HG03442 (cell line): Measurements from ENCODE around the gene CLEC19A.

ENCODE experiments used
- ATAC-seq: cut with Tn5 transposase; IDR thresholded peaks from one replicate; pipeline ENCODE4 v1.9.1; 2021; ENCODE audit warnings: mild to moderate bottlenecking, moderate library complexity; ENCODE audit not compliant: unreplicated experiment

CLEC19A gene

DNA sequence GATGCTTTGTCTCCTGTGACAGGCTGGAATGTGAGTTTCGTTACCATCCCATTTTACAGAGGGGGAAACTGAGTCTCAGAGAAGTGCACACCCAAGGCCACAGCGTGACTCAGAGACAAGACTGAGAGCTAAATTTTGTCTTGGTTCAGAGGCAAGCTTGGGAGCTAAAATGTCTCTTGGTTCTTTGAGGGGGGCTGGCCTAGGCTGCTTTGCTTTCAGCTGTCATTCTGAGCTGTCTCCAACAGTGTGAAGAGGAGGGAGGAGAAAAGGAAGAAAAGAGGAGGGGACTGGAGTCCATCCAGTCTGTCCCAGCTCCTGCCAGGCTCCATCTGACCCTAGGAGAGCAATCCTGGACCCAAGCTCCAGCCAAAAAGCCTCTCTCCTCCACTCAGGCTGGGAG is at the start of gene CLEC19A:
TSS of gene CLEC19A (plus strand) at position 301 of the 400 bp plus-strand sequence. CDS start 121 bp downstream, outside the sequence.
- ATAC-seq, result no peak

DNA sequence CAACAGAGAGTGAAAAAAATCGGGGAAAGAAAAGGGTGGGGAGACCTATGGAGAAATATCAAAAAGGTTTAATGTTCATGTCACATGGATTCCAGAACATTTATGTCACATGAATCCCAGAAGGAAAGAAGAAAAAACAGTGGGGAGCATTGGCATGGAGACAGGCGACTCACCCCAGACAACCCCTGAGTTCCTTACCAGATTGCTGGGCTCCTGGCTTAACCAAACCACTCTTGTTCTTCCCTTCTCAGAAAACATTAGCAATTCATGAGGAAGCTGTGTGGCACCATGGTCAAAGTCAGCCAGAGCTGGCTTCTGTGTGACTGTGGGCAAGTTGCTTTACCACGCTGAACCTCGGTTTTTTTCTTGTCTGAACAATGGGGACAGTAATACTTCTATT is 49.6 kb upstream of the CLEC19A start:
- ATAC-seq, result no peak

DNA sequence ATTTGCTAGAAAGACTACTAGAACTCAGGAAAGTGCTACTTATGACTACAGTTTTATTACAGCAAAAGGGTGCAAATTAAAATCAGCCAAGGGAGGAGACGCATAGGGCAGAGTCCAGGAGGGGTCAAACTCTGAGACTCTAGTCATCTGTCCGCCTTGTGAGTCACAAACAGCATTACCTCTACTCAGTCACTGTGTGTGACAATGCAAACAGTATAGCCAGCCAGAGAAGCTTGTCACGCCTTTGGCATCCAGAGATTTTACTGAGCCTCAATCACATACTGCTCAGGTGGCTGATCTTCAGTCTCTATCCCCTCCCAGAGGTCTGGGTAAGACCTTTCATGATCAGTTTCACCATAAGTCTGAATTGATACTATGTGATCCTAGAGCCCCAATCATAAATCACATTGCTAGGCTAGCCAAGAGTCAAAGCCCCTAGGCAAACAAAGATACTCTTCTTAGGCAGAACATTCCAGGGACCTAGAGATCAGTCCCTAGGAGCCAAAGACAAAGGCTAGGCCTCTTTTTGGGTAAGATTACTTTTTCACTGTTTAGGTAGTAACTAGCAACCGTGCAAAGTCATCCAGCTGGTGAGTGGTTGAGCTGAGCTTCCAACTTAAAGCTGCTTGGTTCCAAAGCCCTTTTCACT is 48.8 kb upstream of the CLEC19A start:
- no peak for ATAC-seq

DNA sequence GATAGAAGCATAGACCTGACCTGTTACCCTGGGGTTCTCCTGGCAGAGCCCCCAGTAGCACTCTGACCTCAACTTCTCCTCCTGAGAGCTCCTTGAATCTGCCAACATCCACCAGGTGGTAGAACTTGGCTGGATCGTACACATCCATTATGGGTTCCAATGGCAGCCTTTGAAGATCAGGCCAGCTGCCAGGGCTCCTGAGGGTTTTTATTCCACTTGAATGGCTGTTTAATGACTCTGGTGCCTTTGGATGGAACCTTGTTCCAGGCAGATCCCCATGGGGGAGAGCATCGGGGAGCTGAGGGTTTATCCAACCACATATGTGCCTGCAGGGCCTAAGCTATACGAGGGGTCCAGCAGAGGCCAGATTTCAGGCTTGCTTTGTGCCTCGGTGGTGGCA is 47.1 kb upstream of the CLEC19A start:
- no peak for ATAC-seq

DNA sequence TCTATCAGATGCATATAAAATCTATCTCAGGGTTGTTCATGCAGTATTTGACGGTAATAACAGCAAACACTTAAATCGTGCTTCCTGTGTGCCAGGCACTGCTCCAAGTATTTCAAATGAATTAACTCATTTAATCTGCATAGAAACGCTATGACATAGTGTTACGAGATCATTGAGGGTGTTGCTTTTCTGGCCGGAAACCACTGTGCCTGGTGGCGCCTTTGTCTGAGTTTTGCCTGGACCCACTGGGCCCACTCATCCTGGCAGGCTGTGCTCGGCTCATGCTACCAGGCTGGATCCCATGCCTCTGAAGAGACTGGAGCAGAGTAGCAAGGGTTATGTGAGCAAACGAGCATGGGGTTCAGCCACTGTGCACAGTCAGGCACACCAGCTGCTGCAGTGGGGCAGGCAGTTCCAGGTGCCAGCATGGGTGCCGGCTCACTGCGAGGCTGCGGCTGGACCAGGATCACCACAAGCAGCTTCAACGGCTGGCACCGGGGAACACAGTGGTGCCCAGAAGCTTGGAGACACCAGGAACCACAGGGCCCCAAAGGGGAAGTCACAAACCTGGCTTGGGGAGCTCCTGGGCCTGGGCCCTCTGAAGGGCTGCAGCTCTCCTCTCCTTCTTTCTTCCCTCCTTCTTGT is 45.9 kb upstream of the CLEC19A start:
- ATAC-seq, result no peak

DNA sequence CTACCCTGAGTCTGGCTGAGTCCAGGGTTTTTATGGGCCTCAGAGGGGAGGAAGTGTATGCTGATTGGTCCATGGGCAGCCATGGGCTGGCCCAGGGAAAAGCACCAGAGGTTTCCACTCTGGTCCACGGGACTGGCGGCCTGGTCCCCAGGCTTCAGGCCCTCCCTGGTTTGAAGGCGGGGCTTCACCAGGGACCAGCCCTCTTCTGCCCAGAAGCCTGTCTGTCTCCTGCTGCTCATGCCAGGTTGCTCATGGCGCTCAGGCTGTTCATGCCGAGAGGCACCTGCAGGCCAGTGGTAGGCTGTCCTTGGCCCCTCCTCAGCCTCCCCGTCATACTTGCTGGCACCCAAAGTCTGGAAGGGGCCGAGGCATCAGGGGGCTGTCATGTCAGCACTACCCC is 45.0 kb upstream of the CLEC19A start:
- no peak for ATAC-seq

DNA sequence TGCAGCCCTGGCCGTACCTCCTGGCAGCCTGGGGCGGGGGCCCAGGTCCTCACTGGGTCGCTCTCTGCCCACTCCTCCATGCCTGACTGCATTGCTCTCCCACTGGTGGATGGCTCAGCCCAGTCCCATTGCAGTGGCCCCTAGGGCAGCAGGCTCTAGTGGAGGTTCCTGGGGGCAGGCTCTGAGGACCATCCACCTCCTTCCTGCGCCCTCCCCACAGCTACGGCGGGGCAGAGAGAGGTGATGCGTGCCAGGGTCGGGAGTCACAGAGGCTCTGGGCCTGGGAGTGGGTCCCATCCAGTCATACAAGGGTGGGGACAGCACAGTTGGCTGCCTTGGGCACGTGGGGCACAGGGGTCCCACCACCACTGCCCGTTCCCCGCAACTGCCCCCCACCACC is 44.0 kb upstream of the CLEC19A start:
- ATAC-seq, result no peak

DNA sequence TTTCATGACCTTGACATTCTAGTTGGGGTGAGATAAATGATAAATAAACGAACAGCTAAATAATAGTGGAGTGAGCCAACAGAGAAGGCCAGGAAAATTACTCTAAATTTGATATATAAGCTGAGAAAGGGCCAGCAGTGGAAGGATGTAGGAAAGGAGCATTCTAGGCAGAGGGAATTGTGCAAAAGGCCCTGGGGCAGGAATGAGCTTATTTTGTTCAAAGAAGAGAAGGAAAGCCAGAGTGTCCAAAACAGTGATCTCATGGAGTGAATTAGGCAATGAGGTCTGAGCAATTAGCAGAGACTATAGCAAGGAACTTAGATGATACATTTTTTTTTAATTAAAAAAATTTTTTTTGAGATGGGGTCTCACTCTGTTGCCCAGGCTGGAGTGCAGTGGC is 43.3 kb upstream of the CLEC19A start:
- no peak for ATAC-seq

DNA sequence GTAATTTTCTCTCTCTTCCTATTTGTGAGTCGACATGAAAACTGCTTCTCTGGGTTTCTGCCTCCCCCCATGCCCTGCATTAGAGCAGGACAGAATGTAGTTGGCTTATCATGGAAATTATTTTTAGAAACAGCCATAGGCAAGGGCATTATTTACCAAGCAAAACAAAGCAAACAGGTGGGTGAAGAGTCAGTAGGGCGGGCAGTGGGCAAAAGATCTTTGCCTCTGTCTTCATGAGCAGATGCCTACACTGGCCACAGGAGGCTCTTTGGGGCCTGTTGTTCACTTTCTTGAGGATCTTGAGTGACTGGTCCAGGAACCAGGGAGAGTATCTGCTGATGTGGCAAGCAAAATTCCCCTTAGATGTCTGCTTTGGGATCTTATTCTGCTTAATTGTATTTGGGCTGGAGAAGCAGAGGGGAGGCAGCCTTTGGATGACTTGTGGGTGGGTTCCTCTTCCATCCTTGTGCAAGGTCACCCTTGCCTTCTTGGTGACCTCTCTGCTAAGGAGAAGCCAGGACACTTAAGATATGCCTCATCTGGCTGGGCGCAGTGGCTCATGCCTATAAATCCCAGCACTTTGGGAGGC is 42.5 kb upstream of the CLEC19A start:
- no peak for ATAC-seq

DNA sequence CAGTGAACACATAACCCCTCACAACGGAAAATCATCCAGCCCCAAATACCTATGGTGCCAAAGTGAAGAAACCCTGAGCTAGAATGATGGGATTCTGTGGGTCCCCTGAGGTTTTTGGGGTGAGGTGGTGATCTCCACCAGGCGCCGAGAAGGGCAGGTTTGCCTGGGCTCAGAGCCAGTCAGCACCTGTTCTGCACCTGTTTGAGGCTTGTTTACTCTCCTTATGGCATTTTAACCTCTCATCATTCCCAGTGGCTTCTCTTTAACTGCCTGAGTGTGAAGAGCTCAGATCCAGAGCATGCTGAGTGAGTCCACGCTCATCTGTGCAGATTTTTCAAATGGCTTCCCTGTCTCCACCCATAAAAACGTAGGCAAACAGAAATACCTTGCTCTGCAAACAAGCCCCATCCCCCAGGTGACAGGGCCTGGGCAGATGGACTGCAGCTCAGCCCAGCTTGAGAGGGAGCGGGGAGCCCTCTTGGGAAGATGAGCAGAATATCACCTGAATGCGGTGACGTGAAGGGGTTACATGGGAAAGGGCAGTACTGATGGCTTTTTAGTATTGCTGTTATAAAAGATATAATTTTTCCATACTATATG is 40.1 kb upstream of the CLEC19A start:
- no peak for ATAC-seq

DNA sequence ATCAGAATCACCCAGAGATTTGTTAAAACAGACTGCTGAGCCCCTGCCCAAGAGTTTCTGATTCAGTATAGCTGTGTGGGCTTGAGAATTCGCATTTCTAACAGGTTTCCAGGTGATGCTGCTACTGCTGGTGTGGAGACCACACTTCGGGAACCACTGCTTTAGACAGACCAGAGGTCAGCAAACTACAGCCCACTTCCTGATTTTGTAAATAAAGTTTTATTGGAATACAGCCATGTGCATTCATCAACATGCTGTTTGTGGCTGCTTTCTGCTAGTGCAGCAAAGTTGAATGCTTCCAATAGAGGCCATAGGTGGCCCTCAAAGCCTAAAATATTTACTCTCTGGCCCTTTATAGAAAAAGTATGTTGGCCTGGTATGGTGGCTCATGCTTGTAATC is 32.6 kb upstream of the CLEC19A start:
- no peak for ATAC-seq

DNA sequence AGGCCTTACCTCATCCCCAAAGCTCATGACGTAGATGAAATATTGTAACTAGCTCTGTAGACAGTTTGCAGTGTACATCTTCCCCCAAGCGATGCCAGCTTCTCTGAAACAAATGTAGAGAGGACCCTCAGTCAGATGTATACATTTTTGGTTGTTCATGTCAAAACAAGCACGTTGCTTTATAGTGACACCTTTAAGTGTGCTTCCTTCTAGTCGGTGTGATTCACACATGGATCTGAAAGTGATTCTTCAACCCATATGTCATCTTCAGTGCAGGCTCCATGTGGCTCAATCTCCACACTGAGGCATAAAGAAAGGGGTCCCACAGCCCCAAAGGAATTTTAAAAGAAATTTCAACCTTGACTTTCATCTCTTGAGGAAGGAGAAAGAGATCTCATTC is 30.9 kb upstream of the CLEC19A start:
- ATAC-seq, result no peak

DNA sequence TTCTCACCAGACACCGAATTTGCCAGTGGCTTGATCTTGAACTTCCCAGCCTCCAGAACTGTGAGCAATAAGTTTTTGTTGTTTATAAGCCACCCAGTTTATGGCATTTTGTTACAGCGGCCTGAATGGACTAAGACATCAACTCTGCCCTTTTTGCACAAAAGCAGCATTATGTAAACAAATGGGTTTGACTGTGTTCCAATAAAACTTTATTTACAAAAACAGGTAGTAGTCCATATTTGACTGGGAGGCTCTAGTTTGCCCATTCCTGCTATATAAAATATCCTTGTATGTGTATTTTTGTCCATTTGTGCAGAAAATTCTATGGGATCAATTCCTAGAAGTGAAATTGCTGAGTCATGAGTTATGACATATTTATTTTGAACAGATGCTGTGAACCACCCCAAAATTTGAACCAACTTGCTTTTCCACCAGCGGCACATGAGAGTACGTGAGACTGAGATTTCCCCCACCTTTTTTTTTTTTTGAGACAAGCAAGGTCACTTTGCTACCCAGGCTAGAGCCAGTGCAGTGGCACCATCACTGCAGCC is 21.3 kb upstream of the CLEC19A start:
- ATAC-seq, result no peak

DNA sequence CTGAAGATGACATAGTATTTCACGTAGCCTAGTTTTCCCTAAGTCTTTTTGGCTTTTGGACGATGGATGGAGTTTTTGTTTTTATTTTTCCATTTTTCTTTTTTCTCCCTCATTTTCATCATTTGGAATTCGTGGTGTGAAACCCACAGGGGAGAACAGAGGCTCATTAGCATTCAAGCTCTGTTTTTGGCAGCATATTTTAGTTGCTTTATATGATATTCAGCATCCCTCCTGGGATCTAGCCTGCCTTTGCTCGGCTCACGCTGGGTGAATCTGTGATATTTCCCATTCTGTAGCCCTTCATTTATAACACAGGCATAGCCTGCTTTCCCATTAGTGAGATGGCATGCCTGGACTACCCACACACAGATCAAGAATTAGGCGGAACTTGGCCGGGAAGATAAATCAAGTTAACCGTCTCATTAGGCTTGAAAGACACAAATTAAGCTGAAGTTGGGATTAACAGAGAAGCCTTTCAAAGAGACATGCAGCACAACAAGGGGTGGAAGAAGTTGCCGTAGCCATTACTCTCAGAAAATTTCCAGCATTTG is 20.1 kb upstream of the CLEC19A start:
- no peak for ATAC-seq

DNA sequence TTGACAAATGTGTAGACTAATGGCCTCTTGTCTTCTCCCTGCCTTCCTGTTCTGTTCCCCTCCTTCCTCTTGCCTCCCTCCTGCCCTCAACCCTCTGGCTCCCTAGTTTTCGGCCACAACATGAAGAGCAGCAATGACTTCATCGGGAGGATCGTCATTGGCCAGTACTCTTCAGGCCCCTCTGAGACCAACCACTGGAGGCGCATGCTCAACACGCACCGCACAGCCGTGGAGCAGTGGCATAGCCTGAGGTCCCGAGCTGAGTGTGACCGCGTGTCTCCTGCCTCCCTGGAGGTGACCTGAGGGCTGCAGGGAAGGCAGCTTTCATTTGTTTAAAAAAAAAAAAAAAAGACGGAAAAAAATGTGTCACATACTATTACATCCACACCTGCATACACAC is 18.8 kb upstream of the CLEC19A start:
- no peak for ATAC-seq

DNA sequence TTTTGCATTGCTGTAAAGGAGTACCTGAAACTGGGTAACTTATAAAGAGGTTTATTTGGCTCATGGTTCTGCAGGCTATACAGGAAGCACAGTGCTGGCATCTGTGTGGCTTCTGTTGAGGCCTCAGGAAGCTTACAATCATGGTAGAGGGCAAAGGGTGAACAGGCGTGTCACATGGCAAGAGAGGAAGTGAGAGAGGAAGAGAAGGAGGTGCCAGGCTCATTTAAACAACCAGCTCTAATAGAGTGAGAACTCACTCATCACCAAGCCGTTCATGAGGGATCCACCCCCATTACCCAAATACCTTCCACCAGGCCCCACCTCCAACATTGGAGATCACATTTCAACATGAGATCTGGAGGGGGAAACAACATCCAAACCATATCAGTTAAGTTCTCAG is 16.4 kb upstream of the CLEC19A start:
- no peak for ATAC-seq

DNA sequence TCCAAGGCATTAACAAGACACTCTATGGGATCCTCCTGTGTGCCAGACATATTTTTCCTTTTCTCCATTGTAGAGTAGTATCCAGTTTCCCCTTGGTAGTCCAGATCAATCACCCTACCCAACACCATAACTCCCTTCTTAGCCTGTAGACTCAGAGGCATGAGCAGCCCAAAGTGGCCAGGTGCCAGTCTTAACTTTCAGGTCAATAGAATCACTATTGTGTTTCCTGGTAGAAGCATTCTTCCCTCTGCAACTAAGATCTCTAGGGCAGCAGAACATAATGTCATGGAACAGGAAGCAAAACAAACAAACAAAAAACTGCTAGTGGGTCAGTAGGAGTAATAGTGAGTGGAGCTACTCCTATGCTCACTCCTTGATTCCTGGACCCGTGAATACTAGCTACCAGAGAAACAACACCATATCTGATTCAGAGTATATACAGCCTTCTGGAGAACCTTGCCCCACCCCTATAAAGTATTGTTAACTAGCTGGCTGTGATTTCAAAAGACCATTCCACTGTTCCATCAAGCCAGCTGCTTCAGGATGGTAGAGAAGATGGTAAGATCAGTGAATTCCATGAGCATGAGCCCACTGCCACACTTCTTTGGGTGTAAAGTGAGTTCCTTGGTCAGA is 11.2 kb upstream of the CLEC19A start:
- ATAC-seq, result no peak

DNA sequence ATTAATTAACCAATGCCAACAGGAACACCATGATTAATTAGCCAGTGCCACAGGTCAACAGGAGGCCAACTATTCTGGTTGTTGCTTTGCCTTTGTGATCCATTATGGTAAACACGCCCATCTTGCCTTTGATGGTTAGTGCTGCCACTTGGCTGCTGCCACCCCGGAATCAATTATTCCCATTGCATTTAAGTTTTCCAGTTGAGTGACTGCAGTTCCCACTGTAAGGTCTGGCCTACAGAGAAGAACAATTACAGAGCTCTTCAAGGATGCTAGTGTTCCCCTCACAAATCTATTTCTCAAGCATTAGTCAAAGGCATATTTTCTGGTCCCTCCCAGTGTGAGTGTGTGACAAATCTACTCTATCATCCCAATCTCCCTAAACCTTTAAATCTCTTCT is 7.1 kb upstream of the CLEC19A start:
- no peak for ATAC-seq

DNA sequence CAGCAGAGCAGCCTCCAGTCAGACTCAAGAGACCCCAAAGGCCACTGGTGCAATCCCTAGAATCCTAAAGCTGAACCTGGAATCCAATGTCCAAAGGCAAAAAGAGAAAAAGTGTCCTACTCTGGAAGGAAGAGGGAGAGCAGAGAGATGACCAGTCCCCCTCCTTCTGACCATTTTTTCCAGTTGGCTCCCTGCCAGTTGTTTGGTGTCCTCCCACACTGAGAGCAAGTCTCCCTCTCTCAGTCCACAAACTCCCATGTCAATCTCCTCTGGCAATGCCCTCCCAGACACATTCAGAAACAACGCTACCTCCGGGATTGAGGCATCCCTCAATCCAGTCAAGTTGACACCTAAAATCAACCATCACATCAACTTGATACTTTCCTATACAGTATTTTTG is 4.3 kb upstream of the CLEC19A start:
- ATAC-seq, result no peak

DNA sequence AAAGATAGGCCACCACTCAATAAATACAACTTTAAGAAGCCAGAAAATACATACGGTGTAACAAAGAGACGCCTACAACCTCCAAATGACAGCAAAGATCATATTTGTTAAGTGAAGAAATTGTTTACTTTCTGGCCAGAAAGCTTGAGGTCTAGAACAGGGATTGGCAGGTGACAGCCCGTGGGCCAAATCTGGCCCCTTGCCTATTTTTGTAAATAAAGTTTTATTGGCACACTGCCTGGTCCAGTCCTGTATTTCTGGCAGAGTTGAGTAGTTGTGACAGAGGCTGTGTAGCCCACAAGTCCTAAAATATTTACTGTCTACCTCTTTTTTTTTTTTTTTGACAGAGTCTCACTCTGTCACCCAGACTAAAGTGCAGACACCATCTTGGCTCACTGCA is 3.4 kb upstream of the CLEC19A start:
- ATAC-seq, result no peak

DNA sequence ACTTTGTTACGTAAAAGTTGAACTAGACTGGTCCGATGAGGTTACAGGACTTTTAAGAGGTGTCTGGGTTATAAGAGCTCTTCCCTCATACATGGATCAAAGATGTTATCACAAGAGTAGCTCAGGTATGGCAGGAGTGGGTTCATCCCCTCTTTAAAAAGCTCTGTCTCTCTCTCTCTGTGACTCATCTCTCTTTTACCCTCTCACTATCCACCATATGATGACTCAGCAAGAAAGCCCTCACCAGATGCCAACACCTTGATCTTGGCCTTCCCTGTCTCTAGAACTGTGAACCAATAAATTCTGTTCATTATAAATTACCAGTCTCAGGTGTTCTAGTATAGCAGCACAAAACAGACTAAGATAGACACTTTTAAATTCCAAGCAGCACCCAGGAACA is 1.9 kb upstream of the CLEC19A start:
- ATAC-seq, result no peak
